ENCODE results near the gene HMGCLL1.

Gene HMGCLL1

DNA sequence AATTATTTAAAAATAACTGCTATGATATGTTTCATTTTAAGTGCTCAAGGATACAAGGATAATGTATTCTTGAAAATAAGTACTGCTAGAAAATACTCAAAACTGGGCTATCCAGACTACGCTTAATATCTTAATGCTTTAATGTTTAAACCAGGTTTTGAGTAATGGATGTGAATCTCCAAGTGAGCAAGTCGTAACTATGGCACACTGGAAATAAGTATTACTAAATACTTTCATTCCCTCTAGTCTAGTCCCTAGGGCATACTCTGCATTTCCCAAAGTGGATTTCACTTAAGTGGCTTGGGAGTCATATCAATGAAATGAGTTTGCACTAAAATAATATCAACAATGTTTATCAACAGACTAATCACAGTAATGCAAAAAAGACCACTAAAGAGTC, 48.1 kb downstream of the HMGCLL1 start:
- no peak for DNase-seq

- DNase-seq, result peak; percentile 0
Measured at GRCh38 chr6:55528624-55529023, 50.4 kb downstream of the HMGCLL1 start.

GRCh38 chr6:55524441-55524840, 54.6 kb downstream of the HMGCLL1 start:
- DNase-seq, result no peak

DNA sequence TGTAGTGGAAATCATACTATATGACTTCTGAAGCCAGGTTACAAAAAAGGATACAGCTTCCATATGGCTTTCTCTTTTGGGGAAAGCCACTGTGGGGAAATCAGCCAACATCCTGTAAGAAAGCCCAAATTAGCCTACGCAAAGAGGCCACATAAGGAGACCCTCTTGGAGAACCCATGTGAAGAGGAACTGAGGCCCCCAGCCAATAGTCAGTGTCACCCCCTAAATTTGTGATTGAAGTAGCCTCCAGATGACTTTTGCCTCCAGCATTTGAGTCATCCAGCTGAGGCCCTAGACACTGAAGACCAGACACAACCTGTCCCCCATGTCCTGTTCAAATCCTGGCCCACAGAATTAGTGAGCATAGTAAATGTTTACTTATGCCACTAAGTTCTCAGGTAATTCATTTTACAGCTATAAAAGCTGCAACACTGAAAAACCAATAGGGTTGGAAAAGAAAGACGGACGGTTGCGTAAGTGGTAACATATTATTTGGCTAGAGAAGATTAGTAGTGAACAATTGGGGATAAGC, 60.4 kb downstream of the HMGCLL1 start:
- no peak for DNase-seq

DNA sequence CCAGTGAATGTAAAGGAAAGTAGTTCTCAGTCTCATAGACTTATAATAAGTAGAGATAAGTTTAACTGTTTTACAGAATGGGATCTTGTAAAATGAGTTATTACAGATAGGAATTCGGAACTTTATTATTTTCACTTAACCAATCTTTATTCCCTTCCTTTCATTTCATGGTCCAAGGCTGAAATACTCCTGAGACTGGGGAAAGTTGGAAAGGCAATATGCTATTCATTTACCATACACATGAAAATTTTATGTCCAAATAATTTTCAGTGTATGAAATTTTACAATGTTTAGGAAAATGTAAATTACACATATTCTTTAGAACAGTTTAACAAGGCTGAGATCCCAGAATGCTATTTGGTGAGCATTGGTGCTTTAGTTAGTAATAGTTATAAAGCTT, 62.3 kb downstream of the HMGCLL1 start:
- DNase-seq, result no peak

GRCh38 chr6:55512904-55513303, 66.1 kb downstream of the HMGCLL1 start:
- DNase-seq, result no peak

- no peak for DNase-seq
Measured at GRCh38 chr6:55511122-55511800, 67.7 kb downstream of the HMGCLL1 start.

GRCh38 chr6:55499591-55499990, 79.4 kb downstream of the HMGCLL1 start:
- no peak for DNase-seq

- DNase-seq, result no peak
Measured at GRCh38 chr6:55497694-55498093, 81.3 kb downstream of the HMGCLL1 start.

DNA sequence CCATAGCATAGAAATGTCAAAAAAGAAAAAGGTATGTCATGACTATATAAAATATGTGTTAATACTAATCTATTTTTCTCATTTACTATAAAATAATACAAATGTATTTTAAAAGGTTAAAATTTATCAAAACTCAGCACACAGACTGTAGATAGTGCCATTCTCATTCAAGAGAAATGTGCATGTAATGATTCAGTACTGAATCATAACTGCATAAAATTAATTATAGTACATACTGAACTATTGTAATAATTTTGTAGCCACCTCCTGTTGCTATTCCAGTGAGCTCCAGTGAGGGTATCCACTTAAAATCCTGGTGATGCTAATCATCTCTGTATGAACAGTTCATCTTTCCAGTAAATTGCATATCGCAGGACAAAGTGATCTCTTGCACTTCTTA, 82.8 kb downstream of the HMGCLL1 start:
- no peak for DNase-seq

- no peak for DNase-seq
Measured at GRCh38 chr6:55495277-55495676, 83.7 kb downstream of the HMGCLL1 start.

DNA sequence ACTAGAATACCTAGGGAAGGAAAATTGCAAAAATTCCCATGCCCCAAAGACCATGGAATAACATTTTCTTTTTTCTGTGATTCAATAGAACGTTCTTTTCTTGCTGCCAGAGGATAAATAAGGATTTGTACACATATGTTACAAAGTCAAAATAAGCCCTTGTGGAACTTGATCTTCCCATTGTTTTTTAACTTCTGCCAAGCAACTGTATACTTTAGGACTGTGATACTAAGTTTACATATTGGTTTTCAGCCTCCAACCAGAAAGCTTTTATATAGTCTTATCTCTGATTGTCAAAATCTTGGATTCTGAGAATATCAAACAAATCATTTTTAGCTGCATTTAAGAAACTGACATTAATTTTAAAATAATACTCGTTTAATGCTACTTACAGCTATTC, 84.6 kb downstream of the HMGCLL1 start:
- no peak for DNase-seq

GRCh38 chr6:55492259-55492658, 86.7 kb downstream of the HMGCLL1 start:
- no peak for DNase-seq

GRCh38 chr6:55490871-55491270, 88.1 kb downstream of the HMGCLL1 start:
- DNase-seq, result no peak

GRCh38 chr6:55474382-55474781, 104.6 kb downstream of the HMGCLL1 start:
- no peak for DNase-seq

- no peak for DNase-seq
Measured at GRCh38 chr6:55473722-55474121, 105.3 kb downstream of the HMGCLL1 start.

DNA sequence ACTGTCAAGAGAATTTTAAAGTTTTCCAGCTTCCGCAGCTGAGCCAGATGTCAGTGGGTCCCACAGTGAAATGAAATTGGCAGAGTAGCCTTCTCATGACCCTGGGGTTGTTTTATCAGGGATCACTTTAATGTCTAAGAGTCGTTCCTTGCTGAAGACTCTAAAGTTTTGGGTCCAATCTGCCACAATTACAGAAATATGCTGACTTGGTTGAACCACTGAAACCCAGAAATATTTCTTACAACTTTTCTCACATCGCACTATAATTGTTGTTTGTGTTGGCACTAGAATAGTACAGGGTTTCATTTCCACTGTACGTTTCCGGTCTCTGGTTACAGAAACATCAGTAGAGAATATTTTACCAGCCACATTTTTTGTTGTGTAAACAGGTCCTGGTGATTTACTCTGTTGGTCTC, 109.0 kb downstream of the HMGCLL1 start:
- no peak for DNase-seq

DNA sequence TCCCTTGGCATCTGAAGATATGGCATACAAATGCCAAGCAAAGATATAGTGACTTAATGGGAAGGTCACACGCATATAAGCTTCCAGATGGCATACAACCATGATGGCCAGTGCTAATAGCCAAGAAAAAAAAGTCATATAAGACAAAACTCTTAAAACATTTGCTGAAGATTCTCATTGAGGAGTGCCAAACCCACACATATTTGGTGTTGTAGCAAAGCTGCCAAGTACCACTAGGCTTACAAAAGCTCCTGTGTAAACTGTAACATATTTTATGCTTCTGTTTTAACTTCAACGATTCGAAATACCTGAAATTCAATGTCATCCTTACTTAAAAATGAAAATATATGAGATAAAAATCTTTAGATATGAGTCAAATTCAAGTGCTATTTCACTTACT, 123.0 kb downstream of the HMGCLL1 start:
- DNase-seq, result no peak

- no peak for DNase-seq
Measured at GRCh38 chr6:55450005-55450404, 129.0 kb downstream of the HMGCLL1 start.

DNA sequence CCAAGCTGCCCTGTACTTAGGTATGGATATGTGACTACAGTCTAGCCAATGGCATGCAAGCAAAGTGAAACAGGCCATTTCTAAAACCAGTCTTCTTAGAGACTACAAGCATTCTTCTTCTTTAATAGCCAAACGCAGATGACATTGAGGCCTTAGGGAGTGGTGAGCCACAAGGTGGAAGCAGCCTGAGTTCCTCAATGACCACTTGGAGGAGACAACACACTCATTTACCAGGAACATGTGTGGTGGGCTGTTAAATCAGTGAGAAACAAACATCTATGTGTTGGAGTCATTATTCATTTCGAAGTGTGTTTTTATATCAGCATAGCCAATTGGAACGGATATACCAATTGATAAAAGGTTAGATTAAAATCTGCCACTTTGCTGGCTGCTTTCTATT, 129.8 kb downstream of the HMGCLL1 start:
- DNase-seq, result no peak

DNA sequence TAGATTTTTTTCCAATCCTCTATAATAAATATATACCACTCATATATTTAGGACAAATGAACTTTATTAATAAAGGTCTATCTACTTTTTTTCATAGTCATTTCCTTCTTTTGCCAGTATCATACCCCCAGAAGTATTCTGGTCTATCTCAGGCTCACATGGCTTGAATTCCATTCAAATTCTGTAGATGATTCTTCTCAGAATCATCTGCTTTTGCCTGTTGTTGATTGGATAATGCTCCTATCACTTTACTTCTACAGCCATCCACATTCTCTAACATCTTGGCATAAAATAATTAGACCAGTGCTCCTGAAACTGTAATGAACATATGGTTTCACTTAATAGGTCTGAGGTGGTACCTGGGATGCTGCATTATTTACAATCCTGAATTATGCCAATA, 130.5 kb downstream of the HMGCLL1 start:
- DNase-seq, result no peak

GRCh38 chr6:55447891-55448290, 131.1 kb downstream of the HMGCLL1 start:
- DNase-seq, result no peak

GRCh38 chr6:55445648-55446204, 133.3 kb downstream of the HMGCLL1 start:
- peak; percentile 1 for DNase-seq

- no peak for DNase-seq
Measured at GRCh38 chr6:55443238-55444134, 135.5 kb downstream of the HMGCLL1 start.

Data from NCI-H2171 treated with DMSO at 0.1 percent for 48 hours (cell line).